Measurements from ENCODE around the gene CAB39.

DNA sequence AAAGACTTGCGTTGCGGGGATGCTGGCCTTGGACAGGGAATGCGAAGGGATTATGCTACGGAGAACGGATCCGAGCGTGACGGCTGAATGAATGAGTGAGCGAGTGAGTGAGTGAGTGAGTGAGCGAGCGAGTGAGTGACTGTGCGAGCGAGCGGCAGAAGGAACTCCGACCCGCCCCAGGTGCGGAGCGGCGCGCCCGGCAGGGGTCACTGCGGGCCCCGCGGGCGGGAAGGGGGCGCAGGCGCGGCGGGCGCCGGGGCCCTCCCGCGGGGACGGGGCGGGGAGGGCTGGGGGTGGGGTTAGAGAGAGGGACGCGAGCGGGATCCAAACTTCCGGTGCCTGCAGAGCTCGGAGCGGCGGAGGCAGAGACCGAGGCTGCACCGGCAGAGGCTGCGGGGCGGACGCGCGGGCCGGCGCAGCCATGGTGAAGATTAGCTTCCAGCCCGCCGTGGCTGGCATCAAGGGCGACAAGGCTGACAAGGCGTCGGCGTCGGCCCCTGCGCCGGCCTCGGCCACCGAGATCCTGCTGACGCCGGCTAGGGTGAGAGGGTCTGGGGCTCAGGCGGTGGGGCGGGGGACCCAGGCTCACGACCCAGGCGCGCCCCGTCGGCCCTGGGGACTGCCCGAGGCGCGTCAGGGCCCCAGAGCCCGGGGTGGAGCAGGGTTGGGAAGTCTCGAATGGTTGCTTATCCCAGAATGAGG, 152.1 kb downstream of the CAB39 start, which contains the start of gene ITM2C:
- TF ChIP-seq CTCF (IDR thresholded peaks at IDR 0.05) (no peak), POLR2A (IDR thresholded peaks at IDR 0.05) (no peak), POLR2AphosphoS5 (IDR thresholded peaks at IDR 0.05) (no peak)
